Measurements from ENCODE around the gene PLP2.
"Not testable (repeated sequence)": the region's sequence is repeated elsewhere in the genome, so short reads cannot be mapped to it uniquely, and the experiment has no call there.

PLP2 gene

GRCh38 chrX:49171752-49172279 lies at the start of gene PLP2:
TSS of gene PLP2 (plus strand) at chrX:49171898. CDS start at chrX:49172001, 103 bp downstream.
- peak; percentile 43 for DNase-seq (ENCODE audit: low read depth)
- TF ChIP-seq CTCF (conservative IDR thresholded peaks at IDR 0.05; ENCODE audit: control insufficient read depth, insufficient read depth, low read depth, low read length): no peak
- H3K4me3 ChIP-seq (ENCODE audit: control insufficient read depth, low read depth, low read length): peak within 1 kb of the TSS; percentile 70

- no peak for TF ChIP-seq CTCF (conservative IDR thresholded peaks at IDR 0.05; ENCODE audit: control insufficient read depth, insufficient read depth, low read depth, low read length)
- DNase-seq (ENCODE audit: low read depth): no peak
- H3K4me3 ChIP-seq (ENCODE audit: control insufficient read depth, low read depth, low read length): peak overlapping the region; percentile 85
These were observed 49.2 kb upstream of the PLP2 start for GRCh38 chrX:49122499-49122898.

GRCh38 chrX:49127742-49128258 lies 43.9 kb upstream of the PLP2 start:
- DNase-seq (ENCODE audit: low read depth); H3K4me3 ChIP-seq (ENCODE audit: control insufficient read depth, low read depth, low read length): not testable (repeated sequence)

- no peak for DNase-seq (ENCODE audit: low read depth)
- no peak overlapping the region for H3K4me3 ChIP-seq (ENCODE audit: control insufficient read depth, low read depth, low read length)
- no peak for TF ChIP-seq CTCF (conservative IDR thresholded peaks at IDR 0.05; ENCODE audit: control insufficient read depth, insufficient read depth, low read depth, low read length)
These were observed 42.3 kb upstream of the PLP2 start for GRCh38 chrX:49129427-49129826.

- H3K4me3 ChIP-seq (ENCODE audit: control insufficient read depth, low read depth, low read length); DNase-seq (ENCODE audit: low read depth): not testable (repeated sequence)
These were observed 39.4 kb upstream of the PLP2 start for GRCh38 chrX:49132275-49132674.

GRCh38 chrX:49133759-49134158 lies 37.9 kb upstream of the PLP2 start:
- no peak overlapping the region for H3K4me3 ChIP-seq (ENCODE audit: control insufficient read depth, low read depth, low read length)
- no peak for TF ChIP-seq CTCF (conservative IDR thresholded peaks at IDR 0.05; ENCODE audit: control insufficient read depth, insufficient read depth, low read depth, low read length)
- no peak for DNase-seq (ENCODE audit: low read depth)

- no peak overlapping the region for H3K4me3 ChIP-seq (ENCODE audit: control insufficient read depth, low read depth, low read length)
- DNase-seq (ENCODE audit: low read depth): no peak
- TF ChIP-seq CTCF (conservative IDR thresholded peaks at IDR 0.05; ENCODE audit: control insufficient read depth, insufficient read depth, low read depth, low read length): no peak
These were observed 34.2 kb upstream of the PLP2 start for GRCh38 chrX:49137492-49137891.

- TF ChIP-seq CTCF (conservative IDR thresholded peaks at IDR 0.05; ENCODE audit: control insufficient read depth, insufficient read depth, low read depth, low read length): no peak
- DNase-seq (ENCODE audit: low read depth): no peak
- no peak overlapping the region for H3K4me3 ChIP-seq (ENCODE audit: control insufficient read depth, low read depth, low read length)
These were observed 32.0 kb upstream of the PLP2 start for GRCh38 chrX:49139713-49140112.
